Uterus (tissue), 2 donors: Measurements from ENCODE around the gene ARID1B.

ENCODE experiments used
- POLR2A ChIP-seq, 2 donors: fragments of 450-650 bp; IDR thresholded peaks; one replicate each; pipeline ENCODE4 v1.6.1; 2016; ENCODE audit warnings: antibody characterized with exemption in 2 of 2, mild to moderate bottlenecking in 1 of 2, moderate library complexity in 1 of 2
- TF ChIP-seq, protein P1 (sequence below), 4 experiments: fragments of 200-600 bp in 2 of 4; fragments of 450-650 bp in 2 of 4; sonication (generic) in 2 of 4; IDR thresholded peaks; one replicate each; pipeline ENCODE4 v1.5.1; 2016 to 2019; ENCODE audit warnings: antibody characterized with exemption in 4 of 4, mild to moderate bottlenecking in 2 of 4, moderate library complexity in 1 of 4

- TF ChIP-seq, protein P1, sequence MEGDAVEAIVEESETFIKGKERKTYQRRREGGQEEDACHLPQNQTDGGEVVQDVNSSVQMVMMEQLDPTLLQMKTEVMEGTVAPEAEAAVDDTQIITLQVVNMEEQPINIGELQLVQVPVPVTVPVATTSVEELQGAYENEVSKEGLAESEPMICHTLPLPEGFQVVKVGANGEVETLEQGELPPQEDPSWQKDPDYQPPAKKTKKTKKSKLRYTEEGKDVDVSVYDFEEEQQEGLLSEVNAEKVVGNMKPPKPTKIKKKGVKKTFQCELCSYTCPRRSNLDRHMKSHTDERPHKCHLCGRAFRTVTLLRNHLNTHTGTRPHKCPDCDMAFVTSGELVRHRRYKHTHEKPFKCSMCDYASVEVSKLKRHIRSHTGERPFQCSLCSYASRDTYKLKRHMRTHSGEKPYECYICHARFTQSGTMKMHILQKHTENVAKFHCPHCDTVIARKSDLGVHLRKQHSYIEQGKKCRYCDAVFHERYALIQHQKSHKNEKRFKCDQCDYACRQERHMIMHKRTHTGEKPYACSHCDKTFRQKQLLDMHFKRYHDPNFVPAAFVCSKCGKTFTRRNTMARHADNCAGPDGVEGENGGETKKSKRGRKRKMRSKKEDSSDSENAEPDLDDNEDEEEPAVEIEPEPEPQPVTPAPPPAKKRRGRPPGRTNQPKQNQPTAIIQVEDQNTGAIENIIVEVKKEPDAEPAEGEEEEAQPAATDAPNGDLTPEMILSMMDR (IDR thresholded peaks at IDR 0.05): no peak
- no peak for TF ChIP-seq POLR2A (IDR thresholded peaks at IDR 0.05)
Measured at GRCh38 chr6:157074969-157075368, 297.8 kb downstream of the ARID1B start.
